Uterus (tissue), 2 donors: ENCODE measurements around the gene SORCS3.

Source experiments
- CTCF ChIP-seq, 4 experiments: fragments of 200-600 bp in 2 of 4; fragments of 450-650 bp in 2 of 4; sonication (generic) in 2 of 4; IDR thresholded peaks; one replicate each; pipeline ENCODE4 v1.5.1; 2016 to 2019; ENCODE audit warnings: antibody characterized with exemption in 4 of 4, mild to moderate bottlenecking in 2 of 4, moderate library complexity in 1 of 4
- POLR2A ChIP-seq, 2 donors: fragments of 450-650 bp; IDR thresholded peaks; one replicate each; pipeline ENCODE4 v1.6.1; 2016; ENCODE audit warnings: antibody characterized with exemption in 2 of 2, mild to moderate bottlenecking in 1 of 2, moderate library complexity in 1 of 2

DNA sequence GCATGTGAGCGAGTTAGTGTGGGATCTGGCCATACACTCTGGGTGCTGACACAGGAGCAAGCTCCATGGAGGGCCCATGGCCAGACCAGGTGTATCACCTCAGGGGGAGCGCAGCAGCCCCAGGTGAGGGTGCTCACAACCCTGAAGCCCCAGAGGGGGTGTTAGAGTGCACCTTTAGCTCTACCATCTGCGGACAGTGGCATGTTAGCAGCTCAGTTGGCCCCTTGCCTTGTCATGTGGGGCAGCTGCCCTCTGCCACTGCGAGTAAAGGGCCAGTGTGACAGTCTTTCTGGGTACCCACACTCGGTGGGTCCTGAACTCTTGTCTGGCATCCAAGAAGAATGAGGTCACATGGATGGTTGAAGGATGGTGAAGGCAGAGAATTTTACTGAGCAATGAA lies 600.2 kb downstream of the SORCS3 start:
- TF ChIP-seq CTCF (IDR thresholded peaks at IDR 0.05) (no peak), POLR2A (IDR thresholded peaks at IDR 0.05) (no peak)
